Erythroblast (primary cell): Measurements from ENCODE around the gene VGLL2.
"Not testable (repeated sequence)": the region's sequence is repeated elsewhere in the genome, so short reads cannot be mapped to it uniquely, and the experiment has no call there.

Source experiments
- GATA1 ChIP-seq: IDR thresholded peaks from 2 replicates; pipeline ENCODE4 v1.6.1; 2011; ENCODE audit warnings: low read depth, mild to moderate bottlenecking, control low read depth, low read length, moderate library complexity
- POLR2A ChIP-seq: IDR thresholded peaks from 2 replicates; pipeline ENCODE4 v1.6.1; 2011; ENCODE audit warnings: mild to moderate bottlenecking, low read length

GRCh38 chr6:117244979-117245378 is 20.4 kb upstream of the VGLL2 start:
- TF ChIP-seq POLR2A, GATA1: not testable (repeated sequence)
